HCT116 (cell line): ENCODE measurements around the gene PRLR.

Experiments used
- CTCF ChIP-seq, 3 experiments: fragments of 200-600 bp in 1 of 3; sonication (generic) in 1 of 3; IDR thresholded peaks in 2 of 3; conservative IDR thresholded peaks in 1 of 3; 2 replicates each; pipeline ENCODE4 v1.5.1; 2012 to 2017; ENCODE audit warnings: low read depth in 2 of 3, low read length in 2 of 3, antibody characterized with exemption in 1 of 3, borderline replicate concordance in 1 of 3, control low read depth in 1 of 3, mild to moderate bottlenecking in 1 of 3, mixed read lengths in 1 of 3, mixed run types in 1 of 3, moderate library complexity in 1 of 3; ENCODE audit not compliant: insufficient read depth in 1 of 3
- EZH2 ChIP-seq: fragments of 200-600 bp; sonication (generic); IDR thresholded peaks from 2 replicates; pipeline ENCODE4 v1.6.1; 2017; ENCODE audit warnings: antibody characterized with exemption, mixed run types
- EZH2phosphoT487 ChIP-seq: fragments of 200-600 bp; IDR thresholded peaks from 2 replicates; pipeline ENCODE4 v1.6.1; 2018; ENCODE audit warnings: antibody characterized with exemption, borderline replicate concordance
- FOSL1 ChIP-seq: IDR thresholded peaks from 2 replicates; pipeline ENCODE4 v1.6.1; 2012; ENCODE audit warnings: low read depth
- JUND ChIP-seq: IDR thresholded peaks from 2 replicates; pipeline ENCODE4 v1.6.1; 2012
- MAX ChIP-seq: IDR thresholded peaks from 2 replicates; pipeline ENCODE4 v1.6.1; 2012
- POLR2A ChIP-seq: IDR thresholded peaks from 2 replicates; pipeline ENCODE4 v1.7.0; 2011; ENCODE audit warnings: borderline replicate concordance; ENCODE audit not compliant: insufficient read depth, insufficient read length; ENCODE audit errors: extremely low read depth
- POLR2AphosphoS5 ChIP-seq: IDR thresholded peaks from 2 replicates; pipeline ENCODE4 v1.6.1; 2011; ENCODE audit warnings: mild to moderate bottlenecking, low read depth, low read length, moderate library complexity
- RAD21 ChIP-seq: IDR thresholded peaks from 2 replicates; pipeline ENCODE4 v1.6.1; 2012; ENCODE audit warnings: low read depth, mild to moderate bottlenecking
- SRF ChIP-seq: IDR thresholded peaks from 2 replicates; pipeline ENCODE4 v1.6.1; 2012; ENCODE audit warnings: low read depth
- YY1 ChIP-seq: IDR thresholded peaks from 2 replicates; pipeline ENCODE4 v1.6.1; 2011; ENCODE audit warnings: low read length, low read depth, moderate library complexity, mild to moderate bottlenecking; ENCODE audit not compliant: insufficient replicate concordance; ENCODE audit errors: extremely low read depth
- ZBTB33 ChIP-seq: IDR thresholded peaks from 2 replicates; pipeline ENCODE4 v1.6.1; 2011; ENCODE audit warnings: mild to moderate bottlenecking, low read length, moderate library complexity; ENCODE audit not compliant: insufficient replicate concordance; ENCODE audit errors: extremely low read depth
- TF ChIP-seq, protein P1 (sequence below): IDR thresholded peaks from 2 replicates; pipeline ENCODE4 v1.6.1; 2012

DNA sequence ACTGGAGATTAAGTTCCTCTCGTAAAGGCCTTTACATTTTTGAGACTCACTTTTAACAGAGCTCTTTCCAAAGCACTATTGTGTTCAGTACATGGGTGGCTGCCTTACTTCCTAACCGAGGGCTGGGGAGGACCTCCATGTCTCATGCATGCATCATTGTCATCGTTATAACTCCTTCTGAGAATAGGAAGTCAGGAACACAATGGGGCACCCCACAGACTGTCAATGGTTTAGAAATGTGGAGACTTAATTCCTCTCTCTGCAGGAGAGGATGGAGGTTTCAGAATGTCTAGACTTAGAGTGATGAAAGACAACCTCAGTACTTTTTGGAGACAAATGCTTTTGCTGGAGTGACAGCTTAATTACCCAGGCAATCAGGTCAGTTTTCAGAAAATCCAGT is 83.9 kb downstream of the PRLR start:
- TF ChIP-seq POLR2A (no peak), JUND (no peak), EZH2phosphoT487 (no peak), SRF (no peak), CTCF (IDR thresholded peaks at IDR 0.05 in 2 of 3, conservative IDR thresholded peaks at IDR 0.05 in 1 of 3; ENCODE audit: borderline replicate concordance in 1 of 3, insufficient read depth in 1 of 3, low read depth in 2 of 3, low read length in 2 of 3) (no peak), POLR2AphosphoS5 (no peak), RAD21 (no peak), YY1 (no peak), MAX (no peak), EZH2 (no peak), ZBTB33 (no peak), FOSL1 (no peak)
- TF ChIP-seq, protein P1, sequence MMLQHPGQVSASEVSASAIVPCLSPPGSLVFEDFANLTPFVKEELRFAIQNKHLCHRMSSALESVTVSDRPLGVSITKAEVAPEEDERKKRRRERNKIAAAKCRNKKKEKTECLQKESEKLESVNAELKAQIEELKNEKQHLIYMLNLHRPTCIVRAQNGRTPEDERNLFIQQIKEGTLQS: no peak
